Mucosa of stomach (tissue), 1 donor: ENCODE results near the gene VENTX.

Source experiments
- H3K27me3 ChIP-seq: one replicate; pipeline ENCODE4 v1.7.0; 2013; ENCODE audit warnings: mild to moderate bottlenecking, low read length; ENCODE audit not compliant: control insufficient read depth, insufficient read depth
- H3K36me3 ChIP-seq: one replicate; pipeline ENCODE4 v1.7.0; 2013; ENCODE audit warnings: low read length; ENCODE audit not compliant: control insufficient read depth, insufficient read depth
- H3K4me1 ChIP-seq: one replicate; pipeline ENCODE4 v1.7.0; 2013; ENCODE audit warnings: mild to moderate bottlenecking, low read length; ENCODE audit not compliant: control insufficient read depth, insufficient read depth
- H3K4me3 ChIP-seq: one replicate; pipeline ENCODE4 v1.7.0; 2013; ENCODE audit warnings: low read length
- H3K9ac ChIP-seq: one replicate; pipeline ENCODE4 v1.7.0; 2013; ENCODE audit warnings: mild to moderate bottlenecking, low read length, moderate library complexity
- H3K9me3 ChIP-seq: one replicate; pipeline ENCODE4 v1.7.0; 2013; ENCODE audit warnings: mild to moderate bottlenecking, low read length, moderate library complexity; ENCODE audit not compliant: control insufficient read depth
- donor health status: Pancreatic carcinoma.

The VENTX gene, protein sequence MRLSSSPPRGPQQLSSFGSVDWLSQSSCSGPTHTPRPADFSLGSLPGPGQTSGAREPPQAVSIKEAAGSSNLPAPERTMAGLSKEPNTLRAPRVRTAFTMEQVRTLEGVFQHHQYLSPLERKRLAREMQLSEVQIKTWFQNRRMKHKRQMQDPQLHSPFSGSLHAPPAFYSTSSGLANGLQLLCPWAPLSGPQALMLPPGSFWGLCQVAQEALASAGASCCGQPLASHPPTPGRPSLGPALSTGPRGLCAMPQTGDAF

DNA sequence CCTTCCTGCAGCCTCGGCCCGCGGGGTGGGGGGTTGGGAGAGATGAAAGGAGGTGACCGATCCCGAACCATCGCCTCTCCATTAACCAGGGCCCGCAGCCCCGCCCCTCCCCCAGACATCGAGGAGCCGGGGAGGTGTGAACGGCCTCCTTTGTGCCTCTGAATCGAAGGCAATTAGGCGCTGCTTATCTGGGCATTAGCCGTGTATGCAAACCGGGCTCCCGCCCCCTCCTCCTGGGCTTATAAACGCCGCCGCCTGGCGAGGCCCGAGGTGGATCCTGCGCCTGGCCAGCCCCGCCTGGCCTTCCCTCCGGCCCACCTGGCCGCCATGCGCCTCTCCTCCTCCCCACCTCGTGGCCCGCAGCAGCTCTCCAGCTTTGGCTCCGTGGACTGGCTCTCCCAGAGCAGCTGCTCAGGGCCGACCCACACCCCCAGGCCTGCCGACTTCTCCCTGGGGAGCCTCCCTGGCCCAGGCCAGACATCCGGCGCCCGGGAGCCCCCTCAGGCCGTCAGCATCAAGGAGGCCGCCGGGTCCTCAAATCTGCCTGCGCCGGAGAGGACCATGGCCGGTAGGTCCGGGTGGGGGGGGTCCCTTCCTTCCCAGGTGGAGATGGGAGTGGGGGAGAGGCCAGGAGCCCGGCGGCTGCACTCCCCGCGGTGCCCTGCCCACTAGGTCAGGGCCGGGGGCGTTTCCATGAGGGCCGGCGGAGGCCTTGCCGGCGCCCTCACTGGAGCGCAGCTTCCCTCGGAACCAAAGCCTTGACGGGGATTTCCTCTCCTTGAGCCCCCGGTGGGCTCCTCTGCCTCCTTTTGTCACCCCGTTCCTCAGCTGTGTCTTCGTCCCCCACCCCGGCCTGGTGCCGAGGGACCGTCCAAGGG, at the start of gene VENTX:
Gene VENTX, plus strand, starts transcription at position 268 of the 878 bp plus-strand sequence. Its CDS starts 60 bp downstream, at position 328.
- H3K9me3 ChIP-seq, result no peaks in the 10 kb centered on the region
- no peak within 1 kb of the TSS for H3K9ac ChIP-seq
- H3K4me3 ChIP-seq, result no peak within 1 kb of the TSS
- H3K36me3 ChIP-seq, result no peaks in the 10 kb centered on the region
- no peaks in the 10 kb centered on the region for H3K4me1 ChIP-seq
- peaks cover 86% of the 10 kb centered on the region for H3K27me3 ChIP-seq

DNA sequence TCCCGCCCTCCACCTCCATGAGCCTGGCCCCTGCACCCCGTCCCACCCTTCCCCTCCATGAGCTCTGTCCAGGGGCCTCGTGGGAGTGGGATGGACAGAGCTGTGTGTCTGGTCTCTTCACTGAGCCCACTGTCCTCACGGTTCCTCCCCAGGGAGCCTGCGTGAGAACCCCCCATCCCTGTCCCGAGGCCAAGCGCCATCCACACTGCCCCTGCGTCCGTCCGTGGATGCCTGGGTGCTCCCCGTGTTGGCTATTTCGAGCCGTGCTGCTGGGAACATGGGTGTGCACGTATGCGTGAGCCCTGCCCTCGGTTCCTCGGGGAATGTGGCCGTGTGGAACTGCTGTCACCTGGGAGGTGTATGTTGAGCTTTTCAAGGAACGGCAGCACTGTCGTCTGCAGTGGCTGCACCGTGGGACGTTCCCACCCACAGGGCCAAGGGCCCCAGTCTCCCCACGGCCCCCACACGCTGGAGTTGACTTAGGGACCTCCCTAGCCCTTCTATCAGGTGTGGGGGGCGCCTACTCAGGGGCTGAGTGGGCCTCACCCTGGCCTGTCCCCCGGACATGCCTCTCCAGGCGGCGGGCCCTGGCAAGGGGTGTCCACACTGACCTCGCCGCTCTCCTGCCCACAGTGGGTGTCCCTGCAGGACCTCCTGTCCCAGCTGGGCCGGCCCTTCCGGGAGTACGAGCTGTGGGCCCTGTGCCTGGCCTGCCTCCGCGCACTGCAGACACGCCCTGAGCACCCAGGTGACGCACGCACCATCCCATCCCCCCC, 49.6 kb upstream of the VENTX start:
- H3K4me3 ChIP-seq, result no peak overlapping the region
- H3K9me3 ChIP-seq, result no peaks in the 10 kb centered on the region
- H3K9ac ChIP-seq, result no peak overlapping the region
- H3K4me1 ChIP-seq, result no peaks in the 10 kb centered on the region
- H3K36me3 ChIP-seq, result no peaks in the 10 kb centered on the region
- peaks cover 5% of the 10 kb centered on the region for H3K27me3 ChIP-seq

DNA sequence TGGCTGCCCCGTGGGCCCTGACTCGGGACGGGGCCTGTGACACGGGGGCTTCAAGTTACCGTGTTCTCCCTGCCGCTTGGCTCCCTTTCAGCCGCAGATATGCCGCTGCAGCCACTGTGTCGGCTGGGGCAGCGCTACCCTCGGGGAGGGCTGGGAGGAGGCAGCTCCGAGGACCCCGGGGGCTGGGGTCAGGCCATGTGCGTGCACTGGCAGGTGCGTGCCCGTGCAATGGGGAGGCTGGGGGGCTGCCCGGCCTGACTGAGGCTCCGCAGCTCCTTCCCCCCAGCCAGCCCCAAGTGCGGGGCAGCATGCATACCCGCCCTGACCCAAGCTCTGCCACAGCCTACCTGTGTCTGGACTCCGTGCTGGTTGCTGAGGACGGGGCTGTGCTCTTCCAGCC, 48.4 kb upstream of the VENTX start:
- Histone ChIP-seq H3K9me3 (no peaks in the 10 kb centered on the region), H3K36me3 (no peaks in the 10 kb centered on the region), H3K27me3 (peaks cover 7% of the 10 kb centered on the region), H3K4me1 (no peaks in the 10 kb centered on the region), H3K9ac (no peak overlapping the region), H3K4me3 (no peak overlapping the region)

DNA sequence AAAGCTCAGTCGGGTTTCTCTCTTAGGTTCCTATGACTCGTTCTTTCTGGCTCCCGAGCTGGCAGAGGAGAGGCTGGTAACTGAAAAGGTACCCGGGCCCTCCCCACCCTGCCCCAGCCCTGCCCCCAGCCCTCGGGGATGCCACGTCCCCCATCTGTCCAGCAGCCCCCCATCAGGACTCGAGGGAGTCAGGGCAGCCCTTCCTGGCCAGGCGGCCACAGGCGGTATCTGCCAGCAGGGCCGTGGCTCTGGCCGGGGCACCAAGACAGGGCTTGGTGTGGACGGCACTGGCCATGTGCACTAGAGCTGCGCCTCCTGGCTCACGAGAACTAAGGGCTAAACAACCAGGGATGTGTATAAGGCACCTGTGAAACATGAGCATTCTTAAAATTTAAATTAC, 47.9 kb upstream of the VENTX start:
- H3K9ac ChIP-seq, result no peak overlapping the region
- H3K36me3 ChIP-seq, result no peaks in the 10 kb centered on the region
- peaks cover 7% of the 10 kb centered on the region for H3K27me3 ChIP-seq
- H3K4me1 ChIP-seq, result no peaks in the 10 kb centered on the region
- H3K4me3 ChIP-seq, result no peak overlapping the region
- no peaks in the 10 kb centered on the region for H3K9me3 ChIP-seq

DNA sequence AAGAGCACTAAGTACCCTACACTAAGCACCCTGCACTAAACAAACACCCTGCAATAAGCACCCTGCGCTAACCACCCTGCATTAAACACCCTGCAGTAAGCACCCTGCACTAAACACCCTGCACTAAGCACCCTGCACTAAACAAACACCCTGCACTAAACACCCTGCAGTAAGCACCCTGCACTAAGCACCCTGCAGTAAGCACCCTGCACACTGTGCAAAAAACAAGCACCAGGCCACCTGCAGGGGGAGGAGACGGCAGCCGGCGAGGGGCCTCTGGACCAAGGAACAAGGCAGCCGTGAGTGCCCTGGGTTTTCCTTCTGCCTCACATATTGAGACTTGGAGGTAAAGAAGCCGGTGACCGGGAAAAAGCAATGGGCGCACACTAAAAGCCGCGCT, 47.4 kb upstream of the VENTX start:
- H3K27me3 ChIP-seq, result peaks cover 7% of the 10 kb centered on the region
- no peaks in the 10 kb centered on the region for H3K36me3 ChIP-seq
- no peak overlapping the region for H3K4me3 ChIP-seq
- H3K9me3 ChIP-seq, result no peaks in the 10 kb centered on the region
- H3K9ac ChIP-seq, result no peak overlapping the region
- H3K4me1 ChIP-seq, result no peaks in the 10 kb centered on the region

DNA sequence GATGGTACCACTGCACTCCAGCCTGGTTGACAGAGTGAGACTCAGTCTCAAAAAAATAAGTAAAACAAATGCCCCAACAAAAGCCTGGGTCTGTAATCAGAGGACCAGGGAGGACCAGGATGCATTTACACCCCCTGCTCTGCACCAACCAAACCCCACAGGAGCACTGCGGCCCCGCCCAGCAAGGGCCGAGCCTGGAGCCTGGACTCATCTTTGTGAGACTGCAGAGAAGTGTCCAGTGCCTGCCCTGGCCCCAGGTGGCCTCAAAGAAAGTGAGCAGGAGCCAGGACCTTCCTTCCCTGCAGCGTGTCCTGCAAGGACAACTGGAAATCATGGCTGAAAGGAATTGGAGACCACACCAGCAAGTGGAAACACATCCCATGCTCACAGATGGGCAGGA, 46.0 kb upstream of the VENTX start:
- no peaks in the 10 kb centered on the region for H3K36me3 ChIP-seq
- H3K9me3 ChIP-seq, result no peaks in the 10 kb centered on the region
- H3K4me1 ChIP-seq, result no peaks in the 10 kb centered on the region
- H3K9ac ChIP-seq, result no peak overlapping the region
- H3K4me3 ChIP-seq, result no peak overlapping the region
- peaks cover 3% of the 10 kb centered on the region for H3K27me3 ChIP-seq

DNA sequence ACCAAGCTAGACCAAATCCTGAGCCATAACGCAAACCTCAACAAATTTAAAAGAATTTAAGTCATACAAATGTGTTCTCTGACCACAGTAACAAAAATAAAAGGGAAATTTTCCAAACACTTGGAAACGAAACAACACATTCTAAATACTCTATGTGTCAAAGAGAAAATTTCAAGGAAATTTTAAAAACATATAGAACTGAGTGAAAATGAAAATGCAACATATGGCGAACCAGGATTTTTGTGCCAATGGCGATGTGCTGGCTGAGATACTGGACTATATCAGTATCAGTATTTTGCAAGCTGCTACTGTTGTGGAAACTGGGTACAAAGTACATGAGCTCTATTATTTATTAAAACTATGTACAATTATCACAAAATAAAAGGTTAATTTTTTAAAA, 43.5 kb upstream of the VENTX start:
- H3K4me1 ChIP-seq, result no peaks in the 10 kb centered on the region
- H3K27me3 ChIP-seq, result peaks cover 3% of the 10 kb centered on the region
- H3K36me3 ChIP-seq, result no peaks in the 10 kb centered on the region
- H3K4me3 ChIP-seq, result no peak overlapping the region
- no peaks in the 10 kb centered on the region for H3K9me3 ChIP-seq
- no peak overlapping the region for H3K9ac ChIP-seq

DNA sequence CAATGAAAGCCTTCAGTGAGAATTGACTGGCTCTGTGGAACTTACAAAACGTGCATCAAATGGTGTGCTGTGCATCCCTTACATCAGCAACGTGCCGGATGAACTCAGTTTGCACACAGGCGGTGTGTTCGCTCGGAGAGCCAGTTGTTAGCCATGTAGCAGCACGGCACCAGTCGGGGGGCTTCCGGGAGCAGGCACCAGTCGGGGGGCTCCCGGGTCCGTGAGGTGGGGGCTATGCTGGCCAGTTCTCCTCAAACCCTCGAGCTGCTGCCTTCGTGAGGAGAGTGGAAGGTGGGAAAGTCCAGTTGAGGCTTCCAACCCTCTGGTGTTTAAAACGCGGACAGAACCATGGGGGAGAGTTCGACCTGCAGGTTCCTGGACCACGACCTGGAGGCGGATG, 42.6 kb upstream of the VENTX start:
- no peak overlapping the region for H3K4me3 ChIP-seq
- H3K27me3 ChIP-seq, result peaks cover 3% of the 10 kb centered on the region
- H3K9ac ChIP-seq, result no peak overlapping the region
- H3K9me3 ChIP-seq, result no peaks in the 10 kb centered on the region
- no peaks in the 10 kb centered on the region for H3K4me1 ChIP-seq
- no peaks in the 10 kb centered on the region for H3K36me3 ChIP-seq

DNA sequence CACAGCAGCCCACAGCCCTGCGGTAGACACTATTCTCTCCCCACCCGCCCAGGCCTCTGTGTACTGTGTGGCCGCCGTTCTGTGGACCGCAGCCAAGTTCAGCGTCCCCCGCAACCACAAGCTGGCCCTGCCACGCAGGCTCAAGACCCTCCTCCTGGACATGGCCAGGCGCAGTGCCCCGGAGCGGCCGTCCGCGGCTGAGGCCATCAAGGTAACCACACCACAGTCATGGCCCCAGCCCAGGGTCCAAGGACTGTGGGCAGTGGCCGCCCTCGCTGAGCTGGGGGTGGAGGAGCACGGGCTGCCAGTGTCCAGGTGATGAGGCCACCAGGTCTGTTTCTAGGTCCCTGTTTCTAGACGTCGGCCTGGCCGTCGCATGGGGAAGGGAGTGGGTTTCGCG, 42.0 kb upstream of the VENTX start:
- H3K27me3 ChIP-seq, result peaks cover 3% of the 10 kb centered on the region
- H3K9me3 ChIP-seq, result no peaks in the 10 kb centered on the region
- H3K36me3 ChIP-seq, result no peaks in the 10 kb centered on the region
- H3K4me3 ChIP-seq, result no peak overlapping the region
- no peaks in the 10 kb centered on the region for H3K4me1 ChIP-seq
- no peak overlapping the region for H3K9ac ChIP-seq

DNA sequence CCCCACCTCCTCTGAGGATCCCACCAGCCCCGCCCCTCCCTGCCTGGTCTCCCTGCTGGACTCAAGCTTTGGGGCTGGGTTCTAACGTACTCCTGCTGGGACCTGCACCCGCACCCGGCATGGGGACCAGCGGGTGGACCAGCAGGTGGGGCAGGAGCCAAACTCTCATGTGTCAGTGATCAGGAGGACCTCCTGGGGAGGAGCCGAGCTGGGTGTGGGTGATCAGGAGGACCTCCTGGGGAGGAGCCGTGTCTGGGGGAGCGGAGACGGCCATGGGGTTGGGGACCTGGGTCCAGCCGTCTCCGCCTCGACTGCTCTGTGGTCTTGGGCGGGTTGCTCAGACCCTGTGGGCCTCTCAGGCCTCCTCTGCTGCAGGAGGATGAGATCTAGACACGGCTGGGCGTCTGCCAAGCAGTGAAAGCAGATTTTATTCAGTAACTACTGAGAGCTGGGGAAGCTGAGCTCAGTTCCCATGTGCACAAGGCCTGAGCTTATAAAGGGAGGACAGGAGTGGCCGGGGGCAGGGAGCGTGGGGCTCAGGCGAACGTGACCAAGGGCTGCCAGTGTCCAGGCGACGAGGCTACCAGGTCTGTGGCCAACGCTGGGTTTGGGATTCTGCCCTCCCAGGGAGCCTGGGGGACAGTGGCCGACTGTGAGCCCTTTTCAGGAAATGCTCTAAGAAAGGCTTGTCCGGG, 41.3 kb upstream of the VENTX start:
- H3K36me3 ChIP-seq, result no peaks in the 10 kb centered on the region
- H3K9me3 ChIP-seq, result no peaks in the 10 kb centered on the region
- H3K27me3 ChIP-seq, result peaks cover 3% of the 10 kb centered on the region
- H3K9ac ChIP-seq, result no peak overlapping the region
- H3K4me3 ChIP-seq, result no peak overlapping the region
- H3K4me1 ChIP-seq, result no peaks in the 10 kb centered on the region

DNA sequence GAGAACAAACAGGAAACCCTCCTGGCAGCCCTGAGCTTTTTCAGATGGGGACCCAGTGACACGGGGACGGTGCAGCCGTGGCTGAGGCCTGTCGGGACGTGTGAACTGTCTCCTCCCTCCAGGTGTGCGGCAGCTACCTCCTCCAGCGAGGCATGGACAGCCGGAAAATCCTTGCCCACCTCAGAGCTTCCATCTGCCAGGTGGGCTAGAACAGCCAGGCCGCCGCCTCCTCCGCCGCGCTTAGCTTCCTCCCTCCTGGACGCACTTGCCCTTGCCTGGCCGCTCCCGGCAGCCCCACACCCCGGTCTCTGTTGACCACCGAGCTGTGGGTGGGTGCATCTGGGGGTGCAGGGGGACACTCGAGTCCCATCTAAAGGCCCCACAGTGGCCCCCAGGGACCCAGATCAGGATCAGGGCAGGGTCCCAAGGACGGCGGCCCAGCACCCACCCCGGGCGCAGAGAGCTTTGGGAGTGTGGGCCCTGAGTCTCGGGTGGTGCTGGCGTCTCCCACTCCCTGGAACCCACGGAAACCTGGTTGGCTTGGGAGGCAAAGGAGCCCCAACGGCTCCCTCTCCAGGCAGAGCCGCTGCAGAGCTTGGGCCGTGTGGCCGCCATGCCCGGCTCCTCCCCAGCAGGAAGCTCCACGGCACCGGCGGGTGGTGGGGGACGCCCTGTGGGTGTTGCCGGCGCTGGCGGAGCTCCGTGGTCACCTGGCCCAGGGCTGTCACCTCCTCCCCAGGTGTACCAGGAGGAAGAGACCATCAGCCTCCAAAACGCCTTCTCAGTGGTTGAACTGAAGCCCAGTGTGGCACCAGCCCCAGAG, 40.5 kb upstream of the VENTX start:
- no peak overlapping the region for H3K4me3 ChIP-seq
- no peak overlapping the region for H3K9ac ChIP-seq
- H3K9me3 ChIP-seq, result no peaks in the 10 kb centered on the region
- H3K27me3 ChIP-seq, result peaks cover 3% of the 10 kb centered on the region
- no peaks in the 10 kb centered on the region for H3K36me3 ChIP-seq
- no peaks in the 10 kb centered on the region for H3K4me1 ChIP-seq
